ENCODE results near the gene NKX2-1.

NKX2-1 gene

DNA sequence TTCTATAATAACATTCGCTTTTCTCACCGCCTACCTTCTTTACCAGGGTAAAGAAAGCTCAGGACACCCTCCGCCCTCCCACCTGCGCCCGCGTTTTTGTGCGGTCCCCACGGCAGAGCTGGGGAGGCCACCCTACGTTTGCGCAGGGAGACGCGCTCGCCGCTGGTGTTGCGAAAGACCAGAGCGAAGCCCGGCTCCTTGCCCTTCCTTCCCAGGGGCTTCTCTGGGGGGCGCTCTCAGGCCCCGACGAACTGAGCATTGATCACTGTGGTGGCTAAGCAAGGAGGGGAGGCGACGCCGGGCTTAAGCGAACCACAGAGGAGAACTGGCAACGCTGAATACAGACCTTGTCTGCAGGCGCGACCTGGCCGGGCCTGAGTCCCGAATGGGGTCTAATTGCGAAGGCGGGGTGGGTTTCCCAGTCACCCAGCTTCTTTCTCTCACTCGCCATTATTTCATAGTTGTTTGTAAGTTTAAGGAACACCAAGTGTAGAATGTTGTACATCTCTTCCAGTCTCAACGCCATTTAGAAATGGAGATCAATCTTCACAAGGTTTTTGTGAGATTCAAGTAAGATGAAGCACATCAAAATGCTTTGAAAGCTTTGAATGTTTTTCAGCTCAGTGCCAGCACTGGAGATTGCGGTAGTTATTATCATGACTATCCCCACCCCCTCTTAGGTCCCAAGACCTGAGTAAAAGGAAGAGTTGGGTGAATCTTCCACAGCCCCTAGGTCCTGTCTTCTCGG, 1.7 kb upstream of the NKX2-1 start:
- H4K20me1 ChIP-seq (ENCODE audit: low read depth, low read length): no peaks in the 10 kb centered on the region
- TF ChIP-seq, protein P1, sequence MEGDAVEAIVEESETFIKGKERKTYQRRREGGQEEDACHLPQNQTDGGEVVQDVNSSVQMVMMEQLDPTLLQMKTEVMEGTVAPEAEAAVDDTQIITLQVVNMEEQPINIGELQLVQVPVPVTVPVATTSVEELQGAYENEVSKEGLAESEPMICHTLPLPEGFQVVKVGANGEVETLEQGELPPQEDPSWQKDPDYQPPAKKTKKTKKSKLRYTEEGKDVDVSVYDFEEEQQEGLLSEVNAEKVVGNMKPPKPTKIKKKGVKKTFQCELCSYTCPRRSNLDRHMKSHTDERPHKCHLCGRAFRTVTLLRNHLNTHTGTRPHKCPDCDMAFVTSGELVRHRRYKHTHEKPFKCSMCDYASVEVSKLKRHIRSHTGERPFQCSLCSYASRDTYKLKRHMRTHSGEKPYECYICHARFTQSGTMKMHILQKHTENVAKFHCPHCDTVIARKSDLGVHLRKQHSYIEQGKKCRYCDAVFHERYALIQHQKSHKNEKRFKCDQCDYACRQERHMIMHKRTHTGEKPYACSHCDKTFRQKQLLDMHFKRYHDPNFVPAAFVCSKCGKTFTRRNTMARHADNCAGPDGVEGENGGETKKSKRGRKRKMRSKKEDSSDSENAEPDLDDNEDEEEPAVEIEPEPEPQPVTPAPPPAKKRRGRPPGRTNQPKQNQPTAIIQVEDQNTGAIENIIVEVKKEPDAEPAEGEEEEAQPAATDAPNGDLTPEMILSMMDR (IDR thresholded peaks at IDR 0.05; ENCODE audit: insufficient read depth, low read length, poor library complexity, severe bottlenecking): no peak
- no peak for TF ChIP-seq EZH2phosphoT487 (conservative IDR thresholded peaks at IDR 0.05; ENCODE audit: low read length)
- no peak overlapping the region for H3K4me3 ChIP-seq (ENCODE audit: insufficient read depth, low read length, poor library complexity, severe bottlenecking)
- H3K36me3 ChIP-seq (ENCODE audit: low read length): no peaks in the 10 kb centered on the region
- H3K9me2 ChIP-seq (replicated peaks; ENCODE audit: insufficient read depth, low read length): no peaks in the 10 kb centered on the region
- no peaks in the 10 kb centered on the region for H3F3A ChIP-seq (ENCODE audit: insufficient read depth)
- H3K9ac ChIP-seq (ENCODE audit: low read length): no peak overlapping the region
- H3K27me3 ChIP-seq (ENCODE audit: low read length): no peaks in the 10 kb centered on the region
- H2AFZ ChIP-seq (ENCODE audit: low read depth, low read length, severe bottlenecking): no peak overlapping the region
- H3K9me3 ChIP-seq (ENCODE audit: insufficient read depth, low read length): no peaks in the 10 kb centered on the region
- no peak overlapping the region for H3K27ac ChIP-seq (ENCODE audit: low read depth, low read length)
- no peak overlapping the region for H3K4me2 ChIP-seq (ENCODE audit: low read depth, low read length, poor library complexity, severe bottlenecking)
- no peaks in the 10 kb centered on the region for H3K79me2 ChIP-seq (ENCODE audit: insufficient read depth, low read length)

DNA sequence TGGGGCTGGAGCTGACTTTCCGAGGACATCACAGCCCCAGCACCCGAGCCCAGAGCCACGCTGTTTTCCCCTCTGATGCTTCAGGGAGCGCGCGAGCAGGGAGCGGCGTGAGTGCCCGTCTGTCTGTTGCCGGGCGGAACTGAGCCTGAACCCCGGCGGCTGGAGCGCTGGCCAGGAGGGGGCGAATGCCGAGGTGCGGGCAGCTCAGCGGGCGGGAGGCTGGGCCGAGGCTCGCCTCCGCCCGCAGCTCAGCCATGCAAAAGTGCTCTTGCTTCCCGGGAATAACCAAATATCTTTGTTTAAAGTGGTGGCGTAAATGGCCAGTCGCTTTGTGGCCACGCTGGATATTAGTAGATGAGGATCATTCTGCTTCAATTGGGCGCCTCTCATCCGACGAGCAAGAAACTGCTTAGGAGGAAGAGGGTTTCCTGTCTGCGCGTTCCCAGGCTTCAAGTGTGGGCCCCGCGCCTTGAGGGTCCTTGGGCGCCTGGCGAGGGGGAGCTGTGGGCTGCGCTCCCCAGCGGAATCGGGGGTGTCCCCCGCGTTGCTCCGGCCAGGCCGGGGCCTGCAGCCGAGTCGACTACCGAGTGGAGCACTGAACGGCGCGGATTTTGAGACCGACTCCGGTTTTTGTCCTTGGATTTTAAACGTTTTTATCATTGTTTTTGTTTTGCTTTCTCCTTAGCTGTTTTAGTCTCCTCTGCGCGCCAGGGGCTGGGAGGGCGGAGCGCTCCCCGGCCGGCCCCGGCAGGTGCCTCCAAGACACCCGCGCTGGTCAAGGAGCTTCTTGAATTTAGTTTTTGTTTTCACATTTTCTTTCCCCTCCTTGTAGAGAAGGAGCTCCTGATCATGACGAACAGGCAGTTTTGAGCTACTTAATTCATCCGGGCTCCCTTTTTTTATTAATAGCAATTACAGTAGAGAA, 831 bp upstream of the NKX2-1 start:
- Histone ChIP-seq H3K27ac (ENCODE audit: low read depth, low read length) (no peak overlapping the region), H3K27me3 (ENCODE audit: low read length) (no peaks in the 10 kb centered on the region), H3K9me3 (ENCODE audit: insufficient read depth, low read length) (no peaks in the 10 kb centered on the region), H3K9ac (ENCODE audit: low read length) (no peak overlapping the region), H3K4me3 (ENCODE audit: insufficient read depth, low read length, poor library complexity, severe bottlenecking) (no peak overlapping the region), H4K20me1 (ENCODE audit: low read depth, low read length) (no peaks in the 10 kb centered on the region), H3K79me2 (ENCODE audit: insufficient read depth, low read length) (no peaks in the 10 kb centered on the region), H2AFZ (ENCODE audit: low read depth, low read length, severe bottlenecking) (no peak overlapping the region), H3F3A (ENCODE audit: insufficient read depth) (no peaks in the 10 kb centered on the region), H3K36me3 (ENCODE audit: low read length) (no peaks in the 10 kb centered on the region), H3K4me2 (ENCODE audit: low read depth, low read length, poor library complexity, severe bottlenecking) (no peak overlapping the region), H3K9me2 (replicated peaks; ENCODE audit: insufficient read depth, low read length) (no peaks in the 10 kb centered on the region)
- TF ChIP-seq, protein P1 (IDR thresholded peaks at IDR 0.05; ENCODE audit: insufficient read depth, low read length, poor library complexity, severe bottlenecking): no peak
- TF ChIP-seq EZH2phosphoT487 (conservative IDR thresholded peaks at IDR 0.05; ENCODE audit: low read length): no peak

DNA sequence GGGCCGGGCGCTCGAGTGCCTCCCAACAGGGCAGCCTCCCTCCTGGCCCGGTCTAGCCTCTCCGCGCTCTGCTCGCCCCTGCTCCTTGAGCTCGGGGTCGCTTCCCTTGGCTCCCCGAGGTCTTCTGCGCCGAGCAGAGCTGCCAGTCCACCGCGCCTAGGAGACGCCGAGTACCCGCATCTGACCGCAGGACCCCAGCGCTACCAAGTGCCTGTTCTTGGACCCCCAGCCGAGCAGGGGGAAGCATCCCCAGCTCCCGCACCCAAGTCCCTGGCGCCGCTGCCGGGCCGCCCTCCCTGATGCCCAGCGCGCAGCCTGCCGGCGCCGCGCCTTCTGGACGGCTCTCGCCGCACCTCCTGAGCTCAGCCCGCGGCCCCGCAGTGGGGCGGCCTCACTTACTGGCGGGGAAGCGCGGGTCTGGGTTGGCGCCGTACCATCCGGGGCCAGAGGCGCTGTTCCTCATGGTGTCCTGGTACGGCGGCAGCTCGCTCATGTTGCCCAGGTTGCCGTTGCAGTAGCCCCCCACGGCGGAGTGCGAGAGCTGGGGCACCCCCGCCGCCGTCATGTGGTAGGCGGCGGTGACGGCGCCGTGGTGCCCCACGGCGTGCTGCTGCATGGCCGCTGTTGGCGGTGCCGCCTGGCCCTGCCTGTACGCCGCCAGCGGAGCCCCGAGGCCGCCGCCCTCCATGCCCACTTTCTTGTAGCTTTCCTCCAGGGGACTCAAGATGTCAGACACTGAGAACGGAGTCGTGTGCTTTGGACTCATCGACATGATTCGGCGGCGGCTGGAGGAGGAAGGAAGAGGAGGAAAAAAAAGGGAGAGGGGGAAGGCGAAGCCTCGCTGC, 1.2 kb downstream of the NKX2-1 start:
- H3K9me3 ChIP-seq (ENCODE audit: insufficient read depth, low read length): no peaks in the 10 kb centered on the region
- H3K4me2 ChIP-seq (ENCODE audit: low read depth, low read length, poor library complexity, severe bottlenecking): no peak overlapping the region
- H3K27me3 ChIP-seq (ENCODE audit: low read length): no peaks in the 10 kb centered on the region
- no peak overlapping the region for H3K27ac ChIP-seq (ENCODE audit: low read depth, low read length)
- no peak overlapping the region for H2AFZ ChIP-seq (ENCODE audit: low read depth, low read length, severe bottlenecking)
- no peak overlapping the region for H3K9ac ChIP-seq (ENCODE audit: low read length)
- TF ChIP-seq, protein P1 (IDR thresholded peaks at IDR 0.05; ENCODE audit: insufficient read depth, low read length, poor library complexity, severe bottlenecking): no peak
- TF ChIP-seq EZH2phosphoT487 (conservative IDR thresholded peaks at IDR 0.05; ENCODE audit: low read length): no peak
- H3K4me3 ChIP-seq (ENCODE audit: insufficient read depth, low read length, poor library complexity, severe bottlenecking): no peak overlapping the region
- no peaks in the 10 kb centered on the region for H3K79me2 ChIP-seq (ENCODE audit: insufficient read depth, low read length)
- H3K36me3 ChIP-seq (ENCODE audit: low read length): no peaks in the 10 kb centered on the region
- no peaks in the 10 kb centered on the region for H3K9me2 ChIP-seq (replicated peaks; ENCODE audit: insufficient read depth, low read length)
- no peaks in the 10 kb centered on the region for H3F3A ChIP-seq (ENCODE audit: insufficient read depth)
- no peaks in the 10 kb centered on the region for H4K20me1 ChIP-seq (ENCODE audit: low read depth, low read length)
